Anterior cingulate cortex (tissue), 58 donors: ENCODE data around the gene CTSF.
"Not testable (repeated sequence)": the region's sequence is repeated elsewhere in the genome, so short reads cannot be mapped to it uniquely, and the experiment has no call there.

Source experiments
- DNase-seq, 58 donors: peaks; one replicate each; lab custom pipeline; 2025; lab: John Stamatoyannopoulos, UW

The CTSF gene

GRCh38 chr11:66559866-66560676 lies 8.3 kb downstream of the CTSF start:
- DNase-seq, result no peak

GRCh38 chr11:66559142-66559865 lies 9.1 kb downstream of the CTSF start:
- peak in 3 of 58 donors; percentile 9 to 49 (median 32) for DNase-seq

- DNase-seq, result no peak
Observed at GRCh38 chr11:66557733-66558326, 10.6 kb downstream of the CTSF start.

- DNase-seq, result no peak
Observed at GRCh38 chr11:66556086-66556485, 12.3 kb downstream of the CTSF start.

- DNase-seq, result no peak
Observed at GRCh38 chr11:66555416-66555815, 13.0 kb downstream of the CTSF start.

- no peak for DNase-seq
Observed at GRCh38 chr11:66554602-66555001, 13.8 kb downstream of the CTSF start.

- DNase-seq, result no peak
Observed at GRCh38 chr11:66550887-66551286, 17.5 kb downstream of the CTSF start.

- DNase-seq, result no peak
Observed at GRCh38 chr11:66549696-66550095, 18.7 kb downstream of the CTSF start.

- DNase-seq, result no peak
Observed at GRCh38 chr11:66548774-66549630, 19.4 kb downstream of the CTSF start.

- DNase-seq, result no peak
Observed at GRCh38 chr11:66548041-66548440, 20.4 kb downstream of the CTSF start.

GRCh38 chr11:66547662-66548009 lies 20.8 kb downstream of the CTSF start:
- no peak for DNase-seq

- no peak for DNase-seq
Observed at GRCh38 chr11:66546966-66547661, 21.3 kb downstream of the CTSF start.

- DNase-seq, result no peak
Observed at GRCh38 chr11:66546368-66546965, 21.9 kb downstream of the CTSF start, which contains the start of gene ACTN3. Gene ACTN3, plus strand, starts transcription at chr11:66546903. Its CDS starts 35 bp downstream, at chr11:66546938.

GRCh38 chr11:66545701-66546367 lies 22.6 kb downstream of the CTSF start, which contains the start of gene ZDHHC24:
Gene ZDHHC24, minus strand, starts transcription at chr11:66546048. Its CDS starts 45 bp downstream, at chr11:66546003.
- peak; percentile 49 to 98 (median 94) for DNase-seq

- DNase-seq, result not testable (repeated sequence)
Observed at GRCh38 chr11:66544952-66545351, 23.5 kb downstream of the CTSF start.

GRCh38 chr11:66543263-66544107 lies 24.9 kb downstream of the CTSF start:
- peak in 20 of 58 donors; percentile 5 to 66 (median 22) for DNase-seq

- DNase-seq, result peak in 11 of 58 donors; percentile 12 to 48 (median 33)
Observed at GRCh38 chr11:66542362-66542761, 26.0 kb downstream of the CTSF start.

GRCh38 chr11:66541892-66542291 lies 26.5 kb downstream of the CTSF start:
- DNase-seq, result peak in 16 of 58 donors; percentile 9 to 62 (median 32)
